K562 (cell line): Measurements from ENCODE around the gene PSMG3. TPM values are rescaled to one million over a fixed set of nuclear protein-coding genes. Genes with fewer than 3 reads are reported as not detected.

Experiments
- ARHGAP35 ChIP-seq: fragments of 450-650 bp; IDR thresholded peaks from 2 replicates; pipeline ENCODE4 v1.6.1; 2018; ENCODE audit not compliant: partially characterized antibody
- CBX5 ChIP-seq: IDR thresholded peaks from 2 replicates; pipeline ENCODE4 v1.6.1; 2014; ENCODE audit warnings: low read depth, borderline replicate concordance
- ETS2 ChIP-seq: IDR thresholded peaks from 2 replicates; pipeline ENCODE4 v1.6.1; 2016; ENCODE audit warnings: borderline replicate concordance, missing genetic modification characterization, mild to moderate bottlenecking, moderate library complexity, missing compliant biosample characterization; ENCODE audit not compliant: poor library complexity, severe bottlenecking
- GATAD2A ChIP-seq: fragments of 450-650 bp; IDR thresholded peaks from 2 replicates; pipeline ENCODE4 v1.6.1; 2017
- GTF2F1 ChIP-seq: IDR thresholded peaks from 2 replicates; pipeline ENCODE4 v1.6.1; 2011; ENCODE audit warnings: low read depth, low read length, improper control_type of control experiment
- HMG20B ChIP-seq: fragments of 250-450 bp; sonication (Bioruptor Pico); IDR thresholded peaks from 2 replicates; pipeline ENCODE4 v1.5.0; 2021; ENCODE audit warnings: mild to moderate bottlenecking
- MECOM ChIP-seq: fragments of 250-450 bp; sonication (Bioruptor Pico); IDR thresholded peaks from 2 replicates; pipeline ENCODE4 v1.8.0; 2022; ENCODE audit warnings: inconsistent platforms
- PCBP1 ChIP-seq: fragments of 200-400 bp; formaldehyde crosslinking; IDR thresholded peaks from 2 replicates; pipeline ENCODE4 v1.6.1; 2018; ENCODE audit warnings: mild to moderate bottlenecking, low read depth, low read length; ENCODE audit not compliant: poor library complexity, severe bottlenecking
- SRSF3 ChIP-seq: fragments of 200-400 bp; formaldehyde crosslinking; IDR thresholded peaks from 2 replicates; pipeline ENCODE4 v1.6.1; 2016; ENCODE audit warnings: mild to moderate bottlenecking, low read length, moderate library complexity; ENCODE audit not compliant: insufficient read depth
- TAL1 ChIP-seq: fragments of 450-650 bp; IDR thresholded peaks from 2 replicates; pipeline ENCODE4 v1.6.1; 2016; ENCODE audit warnings: mild to moderate bottlenecking
- TEAD2 ChIP-seq: fragments of 450-650 bp; IDR thresholded peaks from 2 replicates; pipeline ENCODE4 v1.6.1; 2016; ENCODE audit warnings: missing genetic modification characterization, control low read depth, missing compliant biosample characterization
- YBX1 ChIP-seq: fragments of 450-650 bp; IDR thresholded peaks from 2 replicates; pipeline ENCODE4 v1.7.1; 2016; ENCODE audit warnings: mild to moderate bottlenecking
- ZBTB26 ChIP-seq: fragments of 450-650 bp; formaldehyde crosslinking; IDR thresholded peaks from 2 replicates; pipeline ENCODE4 v1.4.0; 2022; ENCODE audit warnings: missing genetic modification characterization
- polyA plus RNA-seq, 8 experiments: library from polyadenylated mRNA; depleted of rRNA in 4 of 8; stranded (reverse) in 5 of 8; unstranded in 3 of 8; fragments of >200 nt; fragmentation: Nextera tagmentation in 2 of 8; fragmentation: Illumina TruSeq in 1 of 8; extraction: Ambion mirVana in 2 of 8; extraction: Trizol in 1 of 8; gene quantifications; 2 replicates each; pipeline versions ENCODE4 v1.2.1 to v1.2.3, GENCODE V29; 2011 to 2014; ENCODE audit warnings: inconsistent platforms in 1 of 8, missing spikeins in 1 of 8
- total RNA-seq, 7 experiments: library from RNA; depleted of rRNA in 6 of 7; stranded (reverse); fragments of >200 nt in 6 of 7; fragmentation: Illumina TruSeq in 2 of 7; extraction: Trizol in 2 of 7; gene quantifications; 2 replicates each; pipeline versions ENCODE4 v1.2.1 to v1.2.3, GENCODE V29; 2011 to 2021; ENCODE audit warnings: low replicate concordance in 1 of 7
- TF ChIP-seq, protein P1 (sequence below): fragments of 200-400 bp; formaldehyde crosslinking; IDR thresholded peaks from 2 replicates; pipeline ENCODE4 v1.6.1; 2017; ENCODE audit warnings: mild to moderate bottlenecking, low read depth, low read length, moderate library complexity
- TF ChIP-seq, protein P2 (sequence below): conservative IDR thresholded peaks from 2 replicates; pipeline ENCODE4 v1.6.1; 2011; ENCODE audit warnings: low read depth, mild to moderate bottlenecking, low read length; ENCODE audit not compliant: control insufficient read depth
- TF ChIP-seq, protein P3 (sequence below): fragments of 450-650 bp; conservative IDR thresholded peaks from 2 replicates; pipeline ENCODE4 v1.6.1; 2016; ENCODE audit warnings: missing genetic modification characterization, low read depth, mild to moderate bottlenecking, missing compliant biosample characterization, moderate library complexity

The PSMG3 gene
- total and polyA plus RNA-seq, 9 of the 15 experiments (the other 6 are each of a cell fraction or from before 2014, with no cell fraction given): 34.8 to 122 (median 80.1) TPM

- TF ChIP-seq, protein P1, sequence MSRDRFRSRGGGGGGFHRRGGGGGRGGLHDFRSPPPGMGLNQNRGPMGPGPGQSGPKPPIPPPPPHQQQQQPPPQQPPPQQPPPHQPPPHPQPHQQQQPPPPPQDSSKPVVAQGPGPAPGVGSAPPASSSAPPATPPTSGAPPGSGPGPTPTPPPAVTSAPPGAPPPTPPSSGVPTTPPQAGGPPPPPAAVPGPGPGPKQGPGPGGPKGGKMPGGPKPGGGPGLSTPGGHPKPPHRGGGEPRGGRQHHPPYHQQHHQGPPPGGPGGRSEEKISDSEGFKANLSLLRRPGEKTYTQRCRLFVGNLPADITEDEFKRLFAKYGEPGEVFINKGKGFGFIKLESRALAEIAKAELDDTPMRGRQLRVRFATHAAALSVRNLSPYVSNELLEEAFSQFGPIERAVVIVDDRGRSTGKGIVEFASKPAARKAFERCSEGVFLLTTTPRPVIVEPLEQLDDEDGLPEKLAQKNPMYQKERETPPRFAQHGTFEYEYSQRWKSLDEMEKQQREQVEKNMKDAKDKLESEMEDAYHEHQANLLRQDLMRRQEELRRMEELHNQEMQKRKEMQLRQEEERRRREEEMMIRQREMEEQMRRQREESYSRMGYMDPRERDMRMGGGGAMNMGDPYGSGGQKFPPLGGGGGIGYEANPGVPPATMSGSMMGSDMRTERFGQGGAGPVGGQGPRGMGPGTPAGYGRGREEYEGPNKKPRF: no peak
- TF ChIP-seq GTF2F1 (no peak), PCBP1 (no peak), SRSF3 (no peak), ETS2 (tag) (no peak), TEAD2 (tag) (no peak), YBX1 (peak; percentile 75; the same call in 1 of the 2 replicates), GATAD2A (no peak), ZBTB26 (CRISPR knock-in tag) (peak; percentile 61; the same call in 1 of the 2 replicates), ARHGAP35 (peak; percentile 24), MECOM (CRISPR knock-in tag) (no peak), HMG20B (no peak), CBX5 (no peak), TAL1 (0 out of 2 replicates have a peak, but pooled peaks have one; percentile 3)
- TF ChIP-seq, protein P2, sequence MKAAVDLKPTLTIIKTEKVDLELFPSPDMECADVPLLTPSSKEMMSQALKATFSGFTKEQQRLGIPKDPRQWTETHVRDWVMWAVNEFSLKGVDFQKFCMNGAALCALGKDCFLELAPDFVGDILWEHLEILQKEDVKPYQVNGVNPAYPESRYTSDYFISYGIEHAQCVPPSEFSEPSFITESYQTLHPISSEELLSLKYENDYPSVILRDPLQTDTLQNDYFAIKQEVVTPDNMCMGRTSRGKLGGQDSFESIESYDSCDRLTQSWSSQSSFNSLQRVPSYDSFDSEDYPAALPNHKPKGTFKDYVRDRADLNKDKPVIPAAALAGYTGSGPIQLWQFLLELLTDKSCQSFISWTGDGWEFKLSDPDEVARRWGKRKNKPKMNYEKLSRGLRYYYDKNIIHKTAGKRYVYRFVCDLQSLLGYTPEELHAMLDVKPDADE: 0 out of 2 replicates have a peak, but pooled peaks have one; percentile 16
- TF ChIP-seq, protein P3, sequence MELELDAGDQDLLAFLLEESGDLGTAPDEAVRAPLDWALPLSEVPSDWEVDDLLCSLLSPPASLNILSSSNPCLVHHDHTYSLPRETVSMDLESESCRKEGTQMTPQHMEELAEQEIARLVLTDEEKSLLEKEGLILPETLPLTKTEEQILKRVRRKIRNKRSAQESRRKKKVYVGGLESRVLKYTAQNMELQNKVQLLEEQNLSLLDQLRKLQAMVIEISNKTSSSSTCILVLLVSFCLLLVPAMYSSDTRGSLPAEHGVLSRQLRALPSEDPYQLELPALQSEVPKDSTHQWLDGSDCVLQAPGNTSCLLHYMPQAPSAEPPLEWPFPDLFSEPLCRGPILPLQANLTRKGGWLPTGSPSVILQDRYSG (tag): no peak
These were observed 9.9 kb upstream of the PSMG3 start (continued) for GRCh38 chr7:1579481-1580421.
